Measurements from ENCODE around the gene H3-3A. TPM values are rescaled to one million over a fixed set of nuclear protein-coding genes. Genes with fewer than 3 reads are reported as not detected.

H3-3A gene
- total and polyA plus RNA-seq, 2 experiments from 2014 or later: 913 to 2,407 TPM

GRCh38 chr1:226063224-226063976 lies 884 bp downstream of the H3-3A start:
- DNase-seq (ENCODE audit: low spot score) (peak; percentile 62), ATAC-seq (peak; percentile 7; the same call in 2 of the 3 replicates)
- no peak for TF ChIP-seq ZNF114 (CRISPR knock-in tag; IDR thresholded peaks at IDR 0.05)
- TF ChIP-seq NANOG (IDR thresholded peaks at IDR 0.05; ENCODE audit: borderline replicate concordance): no peak
- Histone ChIP-seq H3K4me3 (peak overlapping the region; percentile 92), H3K4me1 (ENCODE audit: insufficient read depth) (peaks cover 28% of the 10 kb centered on the region), H4K20me1 (replicated peaks; ENCODE audit: insufficient read depth) (peaks cover 42% of the 10 kb centered on the region), H3F3A (replicated peaks; ENCODE audit: low read depth) (peaks cover 22% of the 10 kb centered on the region), H3K27ac (ENCODE audit: low read depth) (peak overlapping the region; percentile 100), H3K4me2 (peak overlapping the region; percentile 78), H3K36me3 (ENCODE audit: insufficient read depth) (peaks cover 30% of the 10 kb centered on the region), H3K79me2 (replicated peaks; ENCODE audit: insufficient read depth) (peaks cover 70% of the 10 kb centered on the region), H2AFZ (no peak overlapping the region), H3K9me2 (ENCODE audit: insufficient read depth) (no peaks in the 10 kb centered on the region), H3K27me3 (ENCODE audit: insufficient read depth) (no peaks in the 10 kb centered on the region)
- Mint-ChIP-seq H3K9me3 (peaks cover 5% of the 10 kb centered on the region; the same call in 2 of the 3 replicates), H3K4me1 (peaks cover 40% of the 10 kb centered on the region), H3K4me3 (peak overlapping the region; percentile 100), H3K27ac (peak overlapping the region; percentile 100), H3K36me3 (ENCODE audit: low read depth) (peaks cover 67% of the 10 kb centered on the region), H3K27me3 (ENCODE audit: insufficient read depth, low read depth, poor library complexity) (peaks cover 23% of the 10 kb centered on the region)

DNA sequence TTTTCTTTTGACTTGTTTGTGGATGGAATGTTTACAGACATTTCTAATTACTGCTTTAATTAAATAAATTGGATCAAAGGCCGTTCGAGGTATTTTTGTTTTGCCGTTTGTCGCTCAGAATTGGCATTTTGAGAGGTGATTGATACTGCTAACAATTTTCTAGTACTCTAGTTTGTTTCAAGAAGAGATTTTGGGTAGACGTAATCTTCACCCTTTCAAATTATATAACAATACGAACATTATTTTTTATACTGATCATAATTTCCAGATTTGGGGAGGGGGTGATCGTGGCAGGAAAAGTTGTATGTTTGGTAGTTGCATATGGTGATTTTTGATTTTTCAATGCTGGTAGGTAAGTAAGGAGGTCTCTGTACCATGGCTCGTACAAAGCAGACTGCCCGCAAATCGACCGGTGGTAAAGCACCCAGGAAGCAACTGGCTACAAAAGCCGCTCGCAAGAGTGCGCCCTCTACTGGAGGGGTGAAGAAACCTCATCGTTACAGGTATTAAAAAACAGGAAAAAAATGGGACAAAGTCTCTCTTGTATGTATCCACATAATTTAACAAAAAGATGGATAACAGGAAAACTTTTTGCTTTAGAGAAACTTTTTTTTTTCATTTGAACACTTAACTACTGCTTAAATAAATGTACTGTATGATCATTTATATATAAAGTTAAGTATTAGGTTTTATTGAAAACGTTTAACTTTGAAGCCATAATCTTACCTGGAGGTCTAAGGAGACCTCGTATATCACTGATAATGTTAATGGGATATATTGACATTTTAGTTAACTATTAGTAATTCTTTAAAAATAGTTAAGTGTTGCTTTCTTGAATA lies 1.7 kb downstream of the H3-3A start:
- Mint-ChIP-seq H3K27ac (peak overlapping the region; percentile 100), H3K9me3 (peaks cover 5% of the 10 kb centered on the region; the same call in 2 of the 3 replicates), H3K4me3 (peak overlapping the region; percentile 100), H3K36me3 (ENCODE audit: low read depth) (peaks cover 71% of the 10 kb centered on the region), H3K27me3 (ENCODE audit: insufficient read depth, low read depth, poor library complexity) (peaks cover 27% of the 10 kb centered on the region), H3K4me1 (peaks cover 44% of the 10 kb centered on the region)
- Histone ChIP-seq H3K27ac (ENCODE audit: low read depth) (peak overlapping the region; percentile 100), H2AFZ (no peak overlapping the region), H3K4me2 (peak overlapping the region; percentile 78), H3F3A (replicated peaks; ENCODE audit: low read depth) (peaks cover 30% of the 10 kb centered on the region), H3K27me3 (ENCODE audit: insufficient read depth) (no peaks in the 10 kb centered on the region), H3K4me3 (peak overlapping the region; percentile 92), H3K4me1 (ENCODE audit: insufficient read depth) (peaks cover 28% of the 10 kb centered on the region), H3K9me2 (ENCODE audit: insufficient read depth) (no peaks in the 10 kb centered on the region), H4K20me1 (replicated peaks; ENCODE audit: insufficient read depth) (peaks cover 49% of the 10 kb centered on the region), H3K36me3 (ENCODE audit: insufficient read depth) (peaks cover 36% of the 10 kb centered on the region), H3K79me2 (replicated peaks; ENCODE audit: insufficient read depth) (peaks cover 78% of the 10 kb centered on the region)
- DNase-seq (ENCODE audit: low spot score) (no peak), ATAC-seq (no peak; the same call in 2 of the 3 replicates)
- TF ChIP-seq JUNB (IDR thresholded peaks at IDR 0.05; ENCODE audit: unreplicated experiment) (no peak), CTCF (conservative IDR thresholded peaks at IDR 0.05; ENCODE audit: low read depth in 2 of 2) (peak; percentile 47 to 93), ZNF331 (CRISPR knock-in tag; IDR thresholded peaks at IDR 0.05; ENCODE audit: low read depth) (no peak), POLR2AphosphoS5 (IDR thresholded peaks at IDR 0.05; ENCODE audit: low read depth) (no peak), CREB1 (CRISPR knock-in tag; IDR thresholded peaks at IDR 0.05; ENCODE audit: low read depth) (peak; percentile 31; the same call in 1 of the 2 replicates), STAT1 (IDR thresholded peaks at IDR 0.05; ENCODE audit: unreplicated experiment) (no peak), ZNF114 (CRISPR knock-in tag; IDR thresholded peaks at IDR 0.05) (no peak)
- TF ChIP-seq, protein P1, sequence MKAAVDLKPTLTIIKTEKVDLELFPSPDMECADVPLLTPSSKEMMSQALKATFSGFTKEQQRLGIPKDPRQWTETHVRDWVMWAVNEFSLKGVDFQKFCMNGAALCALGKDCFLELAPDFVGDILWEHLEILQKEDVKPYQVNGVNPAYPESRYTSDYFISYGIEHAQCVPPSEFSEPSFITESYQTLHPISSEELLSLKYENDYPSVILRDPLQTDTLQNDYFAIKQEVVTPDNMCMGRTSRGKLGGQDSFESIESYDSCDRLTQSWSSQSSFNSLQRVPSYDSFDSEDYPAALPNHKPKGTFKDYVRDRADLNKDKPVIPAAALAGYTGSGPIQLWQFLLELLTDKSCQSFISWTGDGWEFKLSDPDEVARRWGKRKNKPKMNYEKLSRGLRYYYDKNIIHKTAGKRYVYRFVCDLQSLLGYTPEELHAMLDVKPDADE (IDR thresholded peaks at IDR 0.05): no peak
- TF ChIP-seq, protein P2, sequence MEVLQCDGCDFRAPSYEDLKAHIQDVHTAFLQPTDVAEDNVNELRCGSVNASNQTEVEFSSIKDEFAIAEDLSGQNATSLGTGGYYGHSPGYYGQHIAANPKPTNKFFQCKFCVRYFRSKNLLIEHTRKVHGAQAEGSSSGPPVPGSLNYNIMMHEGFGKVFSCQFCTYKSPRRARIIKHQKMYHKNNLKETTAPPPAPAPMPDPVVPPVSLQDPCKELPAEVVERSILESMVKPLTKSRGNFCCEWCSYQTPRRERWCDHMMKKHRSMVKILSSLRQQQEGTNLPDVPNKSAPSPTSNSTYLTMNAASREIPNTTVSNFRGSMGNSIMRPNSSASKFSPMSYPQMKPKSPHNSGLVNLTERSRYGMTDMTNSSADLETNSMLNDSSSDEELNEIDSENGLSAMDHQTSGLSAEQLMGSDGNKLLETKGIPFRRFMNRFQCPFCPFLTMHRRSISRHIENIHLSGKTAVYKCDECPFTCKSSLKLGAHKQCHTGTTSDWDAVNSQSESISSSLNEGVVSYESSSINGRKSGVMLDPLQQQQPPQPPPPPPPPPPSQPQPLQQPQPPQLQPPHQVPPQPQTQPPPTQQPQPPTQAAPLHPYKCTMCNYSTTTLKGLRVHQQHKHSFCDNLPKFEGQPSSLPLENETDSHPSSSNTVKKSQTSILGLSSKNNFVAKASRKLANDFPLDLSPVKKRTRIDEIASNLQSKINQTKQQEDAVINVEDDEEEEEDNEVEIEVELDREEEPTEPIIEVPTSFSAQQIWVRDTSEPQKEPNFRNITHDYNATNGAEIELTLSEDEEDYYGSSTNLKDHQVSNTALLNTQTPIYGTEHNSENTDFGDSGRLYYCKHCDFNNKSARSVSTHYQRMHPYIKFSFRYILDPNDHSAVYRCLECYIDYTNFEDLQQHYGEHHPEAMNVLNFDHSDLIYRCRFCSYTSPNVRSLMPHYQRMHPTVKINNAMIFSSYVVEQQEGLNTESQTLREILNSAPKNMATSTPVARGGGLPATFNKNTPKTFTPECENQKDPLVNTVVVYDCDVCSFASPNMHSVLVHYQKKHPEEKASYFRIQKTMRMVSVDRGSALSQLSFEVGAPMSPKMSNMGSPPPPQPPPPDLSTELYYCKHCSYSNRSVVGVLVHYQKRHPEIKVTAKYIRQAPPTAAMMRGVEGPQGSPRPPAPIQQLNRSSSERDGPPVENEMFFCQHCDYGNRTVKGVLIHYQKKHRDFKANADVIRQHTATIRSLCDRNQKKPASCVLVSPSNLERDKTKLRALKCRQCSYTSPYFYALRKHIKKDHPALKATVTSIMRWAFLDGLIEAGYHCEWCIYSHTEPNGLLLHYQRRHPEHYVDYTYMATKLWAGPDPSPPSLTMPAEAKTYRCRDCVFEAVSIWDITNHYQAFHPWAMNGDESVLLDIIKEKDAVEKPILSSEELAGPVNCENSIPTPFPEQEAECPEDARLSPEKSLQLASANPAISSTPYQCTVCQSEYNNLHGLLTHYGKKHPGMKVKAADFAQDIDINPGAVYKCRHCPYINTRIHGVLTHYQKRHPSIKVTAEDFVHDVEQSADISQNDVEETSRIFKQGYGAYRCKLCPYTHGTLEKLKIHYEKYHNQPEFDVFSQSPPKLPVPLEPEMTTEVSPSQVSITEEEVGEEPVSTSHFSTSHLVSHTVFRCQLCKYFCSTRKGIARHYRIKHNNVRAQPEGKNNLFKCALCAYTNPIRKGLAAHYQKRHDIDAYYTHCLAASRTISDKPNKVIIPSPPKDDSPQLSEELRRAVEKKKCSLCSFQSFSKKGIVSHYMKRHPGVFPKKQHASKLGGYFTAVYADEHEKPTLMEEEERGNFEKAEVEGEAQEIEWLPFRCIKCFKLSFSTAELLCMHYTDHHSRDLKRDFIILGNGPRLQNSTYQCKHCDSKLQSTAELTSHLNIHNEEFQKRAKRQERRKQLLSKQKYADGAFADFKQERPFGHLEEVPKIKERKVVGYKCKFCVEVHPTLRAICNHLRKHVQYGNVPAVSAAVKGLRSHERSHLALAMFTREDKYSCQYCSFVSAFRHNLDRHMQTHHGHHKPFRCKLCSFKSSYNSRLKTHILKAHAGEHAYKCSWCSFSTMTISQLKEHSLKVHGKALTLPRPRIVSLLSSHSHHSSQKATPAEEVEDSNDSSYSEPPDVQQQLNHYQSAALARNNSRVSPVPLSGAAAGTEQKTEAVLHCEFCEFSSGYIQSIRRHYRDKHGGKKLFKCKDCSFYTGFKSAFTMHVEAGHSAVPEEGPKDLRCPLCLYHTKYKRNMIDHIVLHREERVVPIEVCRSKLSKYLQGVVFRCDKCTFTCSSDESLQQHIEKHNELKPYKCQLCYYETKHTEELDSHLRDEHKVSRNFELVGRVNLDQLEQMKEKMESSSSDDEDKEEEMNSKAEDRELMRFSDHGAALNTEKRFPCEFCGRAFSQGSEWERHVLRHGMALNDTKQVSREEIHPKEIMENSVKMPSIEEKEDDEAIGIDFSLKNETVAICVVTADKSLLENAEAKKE (CRISPR knock-in tag; IDR thresholded peaks at IDR 0.05): no peak

Data from GM23338 (cell line).